AG09309 (cell line): ENCODE data around the gene PDE12.
A peak's percentile ranks its signal among the peaks of the same experiment; 100 is the strongest.

ENCODE experiments used
- DNase-seq: peaks from one replicate; pipeline ENCODE4 v3.0.0-alpha.2; 2010; ENCODE audit warnings: low read depth
- H3K4me3 ChIP-seq: 2 replicates; pipeline ENCODE4 v1.5.1; 2011; ENCODE audit warnings: mild to moderate bottlenecking, low read depth, low read length, moderate library complexity; ENCODE audit not compliant: control insufficient read depth
- CTCF ChIP-seq: IDR thresholded peaks from 2 replicates; pipeline ENCODE4 v1.5.1; 2011; ENCODE audit warnings: mild to moderate bottlenecking, low read depth, low read length, inconsistent platforms; ENCODE audit not compliant: insufficient read depth, control insufficient read depth; ENCODE audit errors: missing control alignments

PDE12 gene

GRCh38 chr3:57545636-57546268 lies 10.3 kb upstream of the PDE12 start:
- TF ChIP-seq CTCF: no peak
- no peak for DNase-seq
- no peak overlapping the region for H3K4me3 ChIP-seq

DNA sequence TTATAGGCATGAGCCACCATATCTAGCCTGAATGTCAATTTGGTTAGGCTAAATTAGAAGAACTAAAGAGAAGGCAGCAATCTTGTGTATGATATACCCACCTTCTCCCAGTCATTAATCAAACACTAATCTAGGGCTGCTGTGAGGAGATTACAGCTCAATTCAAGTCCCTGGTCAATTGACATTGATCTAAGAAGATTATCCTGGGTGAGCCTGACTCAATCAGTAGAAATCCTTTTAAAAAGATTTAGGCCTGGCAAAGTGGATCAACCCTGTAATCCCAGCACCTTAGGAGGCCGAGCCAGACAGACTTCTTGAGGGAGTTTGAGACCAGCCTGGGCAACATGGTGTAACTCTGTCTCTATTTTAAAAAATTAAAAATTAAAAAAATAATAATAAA lies 9.5 kb upstream of the PDE12 start:
- H3K4me3 ChIP-seq: no peak overlapping the region
- DNase-seq: no peak
- no peak for TF ChIP-seq CTCF

GRCh38 chr3:57555306-57555705 lies 768 bp upstream of the PDE12 start:
- no peak for DNase-seq
- H3K4me3 ChIP-seq: peak overlapping the region; percentile 64
- no peak for TF ChIP-seq CTCF

DNA sequence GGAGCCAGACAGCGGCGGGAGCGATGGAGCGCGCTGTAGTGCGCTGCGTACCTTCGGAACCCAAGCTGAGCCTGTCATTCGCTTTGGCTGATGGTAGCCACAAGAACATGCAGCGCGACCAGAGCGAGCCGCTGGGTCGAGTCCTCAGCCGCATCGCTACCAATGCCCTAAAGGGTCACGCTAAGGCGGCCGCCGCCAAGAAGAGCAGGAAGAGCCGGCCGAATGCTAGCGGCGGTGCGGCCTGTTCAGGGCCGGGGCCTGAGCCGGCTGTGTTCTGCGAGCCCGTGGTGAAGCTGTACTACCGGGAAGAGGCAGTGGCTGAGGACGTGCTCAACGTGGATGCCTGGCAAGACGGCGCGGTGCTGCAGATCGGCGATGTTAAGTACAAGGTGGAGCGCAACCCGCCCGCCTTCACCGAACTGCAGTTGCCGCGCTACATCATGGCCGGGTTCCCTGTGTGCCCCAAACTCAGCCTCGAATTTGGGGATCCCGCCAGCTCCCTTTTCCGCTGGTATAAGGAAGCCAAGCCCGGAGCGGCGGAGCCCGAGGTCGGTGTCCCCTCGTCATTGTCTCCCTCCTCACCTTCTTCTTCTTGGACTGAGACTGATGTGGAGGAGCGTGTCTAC lies 498 bp downstream of the PDE12 start:
- peak overlapping the region; percentile 64 for H3K4me3 ChIP-seq
- no peak for DNase-seq

GRCh38 chr3:57557085-57557537 lies 1.0 kb downstream of the PDE12 start:
- DNase-seq: no peak

More for the DNA sequence above, 498 bp downstream of the PDE12 start:
- TF ChIP-seq CTCF: no peak

GRCh38 chr3:57559526-57559925 lies 3.5 kb downstream of the PDE12 start:
- DNase-seq: no peak
- no peak overlapping the region for H3K4me3 ChIP-seq
- TF ChIP-seq CTCF: no peak

More at GRCh38 chr3:57557085-57557537, 1.0 kb downstream of the PDE12 start:
- peak overlapping the region; percentile 64 for H3K4me3 ChIP-seq
- no peak for TF ChIP-seq CTCF
